DND-41 (cell line): ENCODE results near the gene RPL5.

Experiments used
- ATAC-seq: fragments of 200-7000 bp; cut with Tn5 transposase; 3 replicates; pipeline ENCODE4 v1.9.1; 2021; ENCODE audit warnings: low read depth; ENCODE audit not compliant: insufficient read depth
- DNase-seq: peaks from one replicate; pipeline ENCODE4 v3.0.0-alpha.2; 2020
- H2AFZ ChIP-seq: 2 replicates; pipeline ENCODE4 v1.6.0; 2012; ENCODE audit warnings: low read depth, low read length
- H3K27ac ChIP-seq: 2 replicates; pipeline ENCODE4 v1.5.1; 2012; ENCODE audit warnings: low read length, inconsistent platforms
- H3K27me3 ChIP-seq: fragments of 200-600 bp; sonication (generic); 2 replicates; pipeline ENCODE4 v1.6.0; 2012; ENCODE audit warnings: low read length, mild to moderate bottlenecking, inconsistent platforms; ENCODE audit not compliant: insufficient read depth, poor library complexity
- H3K36me3 ChIP-seq: 2 replicates; pipeline ENCODE4 v1.5.1; 2012; ENCODE audit warnings: low read length, inconsistent platforms; ENCODE audit not compliant: insufficient read depth
- H3K4me1 ChIP-seq: 2 replicates; pipeline ENCODE4 v1.5.1; 2012; ENCODE audit warnings: mild to moderate bottlenecking, low read length; ENCODE audit not compliant: insufficient read depth
- H3K4me2 ChIP-seq: 2 replicates; pipeline ENCODE4 v1.6.0; 2012; ENCODE audit warnings: mild to moderate bottlenecking, moderate library complexity, low read length, inconsistent platforms; ENCODE audit not compliant: insufficient read depth
- H3K4me3 ChIP-seq, 2 experiments: fragments of 200-600 bp in 1 of 2; shearing (Covaris generic) in 1 of 2; 2 replicates each; pipeline ENCODE4 v1.5.1; 2012 to 2016; ENCODE audit warnings: inconsistent platforms in 2 of 2, low read length in 2 of 2, mild to moderate bottlenecking in 2 of 2, low read depth in 1 of 2, moderate library complexity in 1 of 2
- H3K79me2 ChIP-seq: 2 replicates; pipeline ENCODE4 v1.6.0; 2012; ENCODE audit warnings: low read length, inconsistent platforms; ENCODE audit not compliant: insufficient read depth
- H3K9ac ChIP-seq: 2 replicates; pipeline ENCODE4 v1.6.0; 2012; ENCODE audit warnings: low read depth, mild to moderate bottlenecking, inconsistent platforms, low read length, moderate library complexity
- H3K9me3 ChIP-seq: 2 replicates; pipeline ENCODE4 v1.5.1; 2012; ENCODE audit warnings: low read length, moderate library complexity, mild to moderate bottlenecking, inconsistent platforms; ENCODE audit not compliant: insufficient read depth, severe bottlenecking
- H4K20me1 ChIP-seq: 2 replicates; pipeline ENCODE4 v1.6.0; 2012; ENCODE audit warnings: low read length; ENCODE audit not compliant: insufficient read depth
- CTCF ChIP-seq: IDR thresholded peaks from 2 replicates; pipeline ENCODE4 v1.5.1; 2012; ENCODE audit warnings: borderline replicate concordance, low read length, moderate library complexity, mild to moderate bottlenecking; ENCODE audit not compliant: poor library complexity, severe bottlenecking; ENCODE audit errors: extremely low read depth
- EZH2 ChIP-seq: IDR thresholded peaks from 3 replicates; pipeline ENCODE4 v1.6.1; 2012; ENCODE audit warnings: borderline replicate concordance, low read depth, mild to moderate bottlenecking, moderate library complexity, low read length, inconsistent platforms; ENCODE audit not compliant: severe bottlenecking

The RPL5 gene

GRCh38 chr1:92854101-92854785 is 22.4 kb downstream of the RPL5 start:
- Histone ChIP-seq H3K9ac (no peak overlapping the region), H3K4me2 (no peak overlapping the region), H3K4me1 (peaks cover 26% of the 10 kb centered on the region), H2AFZ (no peak overlapping the region), H4K20me1 (no peaks in the 10 kb centered on the region), H3K79me2 (peaks cover 31% of the 10 kb centered on the region), H3K4me3 (no peak overlapping the region), H3K27me3 (no peaks in the 10 kb centered on the region), H3K27ac (no peak overlapping the region), H3K9me3 (no peaks in the 10 kb centered on the region), H3K36me3 (peaks cover 12% of the 10 kb centered on the region)
- ATAC-seq (no peak), DNase-seq (no peak)
- TF ChIP-seq EZH2 (no peak), CTCF (no peak)

- no peak overlapping the region for H3K4me2 ChIP-seq
- peaks cover 3% of the 10 kb centered on the region for H3K36me3 ChIP-seq
- DNase-seq (no peak), ATAC-seq (no peak)
- H3K9ac ChIP-seq = no peak overlapping the region
- H3K4me3 ChIP-seq = no peak overlapping the region
- H3K4me1 ChIP-seq = peaks cover 35% of the 10 kb centered on the region
- no peak overlapping the region for H2AFZ ChIP-seq
- no peaks in the 10 kb centered on the region for H4K20me1 ChIP-seq
- H3K9me3 ChIP-seq = no peaks in the 10 kb centered on the region
- TF ChIP-seq EZH2 = no peak
- TF ChIP-seq CTCF = no peak
- no peak overlapping the region for H3K27ac ChIP-seq
- peaks cover 31% of the 10 kb centered on the region for H3K79me2 ChIP-seq
- no peaks in the 10 kb centered on the region for H3K27me3 ChIP-seq
Measured at GRCh38 chr1:92855236-92855635, 23.4 kb downstream of the RPL5 start.

- no peaks in the 10 kb centered on the region for H3K9me3 ChIP-seq
- peaks cover 23% of the 10 kb centered on the region for H3K4me1 ChIP-seq
- no peak overlapping the region for H3K27ac ChIP-seq
- TF ChIP-seq EZH2 (no peak), CTCF (no peak)
- no peaks in the 10 kb centered on the region for H4K20me1 ChIP-seq
- DNase-seq (no peak), ATAC-seq (no peak)
- H3K9ac ChIP-seq = no peak overlapping the region
- no peaks in the 10 kb centered on the region for H3K36me3 ChIP-seq
- H3K4me3 ChIP-seq = no peak overlapping the region
- H3K79me2 ChIP-seq = peaks cover 31% of the 10 kb centered on the region
- no peak overlapping the region for H2AFZ ChIP-seq
- H3K4me2 ChIP-seq = no peak overlapping the region
- H3K27me3 ChIP-seq = no peaks in the 10 kb centered on the region
Measured at GRCh38 chr1:92857817-92858216, 26.0 kb downstream of the RPL5 start.
